ENCODE measurements around the gene SLC1A1. TPM values are rescaled to one million over a fixed set of nuclear protein-coding genes. Genes with fewer than 3 reads are reported as not detected.
"Not testable (repeated sequence)": the region's sequence is repeated elsewhere in the genome, so short reads cannot be mapped to it uniquely, and the experiment has no call there.

The SLC1A1 gene
- total and polyA plus RNA-seq, 2 of the 13 experiments (the other 11 are each of a cell fraction or from before 2014, with no cell fraction given) = not detected

GRCh38 chr9:4530375-4530774 lies 40.1 kb downstream of the SLC1A1 start (continued):
- TF ChIP-seq FOXK2 (IDR thresholded peaks at IDR 0.05) (no peak), ELF1 (CRISPR knock-in tag; IDR thresholded peaks at IDR 0.05) (no peak), HOXD1 (CRISPR knock-in tag; IDR thresholded peaks at IDR 0.05) (no peak), SOX5 (CRISPR knock-in tag; IDR thresholded peaks at IDR 0.05; ENCODE audit: borderline replicate concordance) (no peak), RARA (CRISPR knock-in tag; IDR thresholded peaks at IDR 0.05) (no peak), ZNF468 (CRISPR knock-in tag; IDR thresholded peaks at IDR 0.05) (no peak), HMGXB4 (CRISPR knock-in tag; IDR thresholded peaks at IDR 0.05; ENCODE audit: borderline replicate concordance in 1 of 2, low read depth in 1 of 2) (no peak), TFAP4 (IDR thresholded peaks at IDR 0.05; ENCODE audit: borderline replicate concordance, low read depth) (no peak), MYNN (CRISPR knock-in tag; IDR thresholded peaks at IDR 0.05; ENCODE audit: low read depth) (no peak)

- DNase-seq (ENCODE audit: low spot score); CTCF ChIA-PET (ENCODE audit: low intra/inter-chr PET ratio, low total read pairs); H3K79me2 ChIP-seq (ENCODE audit: insufficient read depth, low read length); H3K36me3 ChIP-seq (replicated peaks in 1 of 2; ENCODE audit: control insufficient read depth in 1 of 2, insufficient read depth in 2 of 2, low read length in 2 of 2); H3K4me2 ChIP-seq (ENCODE audit: low read depth, low read length); H3K9me3 ChIP-seq (ENCODE audit: low read length); intact Hi-C loops (cut with micrococcal nuclease; ENCODE audit: unreplicated experiment); H3K27ac ChIP-seq (ENCODE audit: extremely low read length, insufficient read depth, low read length); POLR2A ChIA-PET; H3K4me1 ChIP-seq (ENCODE audit: insufficient read depth, low read length); H3K9ac ChIP-seq (ENCODE audit: insufficient read depth, low read depth, low read length); H3K4me3 ChIP-seq (replicated peaks in 1 of 3; ENCODE audit: insufficient read depth in 1 of 3, low read depth in 2 of 3, low read length in 3 of 3); H3K27me3 ChIP-seq (ENCODE audit: control insufficient read depth in 1 of 2, insufficient read depth in 2 of 2, low read length in 2 of 2); FAIRE-seq; H2AFZ ChIP-seq (ENCODE audit: low read length); H4K20me1 ChIP-seq (ENCODE audit: insufficient read depth, low read length); ATAC-seq; BruUV-seq (replicated peaks); in situ Hi-C loops (cut with HindIII; ENCODE audit: extremely low pct_ligation_motif_present, low pct_unique_long_range_greater_than_20kb): not testable (repeated sequence)
- WGBS (ENCODE audit: low lambda C conversion rate) = 0% methylated on average over 2 of the region's 3 CpGs
These were observed 40.6 kb downstream of the SLC1A1 start for GRCh38 chr9:4530831-4531230.

- H3K79me2 ChIP-seq (ENCODE audit: insufficient read depth, low read length); H2AFZ ChIP-seq (ENCODE audit: low read length); DNase-seq (ENCODE audit: low spot score); H3K9ac ChIP-seq (ENCODE audit: insufficient read depth, low read depth, low read length); H3K27ac ChIP-seq (ENCODE audit: extremely low read length, insufficient read depth, low read length); POLR2A ChIA-PET; in situ Hi-C loops (cut with HindIII; ENCODE audit: extremely low pct_ligation_motif_present, low pct_unique_long_range_greater_than_20kb); H3K4me1 ChIP-seq (ENCODE audit: insufficient read depth, low read length); H3K4me3 ChIP-seq (replicated peaks in 1 of 3; ENCODE audit: insufficient read depth in 1 of 3, low read depth in 2 of 3, low read length in 3 of 3); CTCF ChIA-PET (ENCODE audit: low intra/inter-chr PET ratio, low total read pairs); H4K20me1 ChIP-seq (ENCODE audit: insufficient read depth, low read length); FAIRE-seq; BruUV-seq (replicated peaks); intact Hi-C loops (cut with micrococcal nuclease; ENCODE audit: unreplicated experiment); H3K9me3 ChIP-seq (ENCODE audit: low read length); H3K27me3 ChIP-seq (ENCODE audit: control insufficient read depth in 1 of 2, insufficient read depth in 2 of 2, low read length in 2 of 2); ATAC-seq; H3K36me3 ChIP-seq (replicated peaks in 1 of 2; ENCODE audit: control insufficient read depth in 1 of 2, insufficient read depth in 2 of 2, low read length in 2 of 2); H3K4me2 ChIP-seq (ENCODE audit: low read depth, low read length): not testable (repeated sequence)
- 34% methylated on average over 4 of the region's 8 CpGs for WGBS (ENCODE audit: low lambda C conversion rate)
These were observed 41.1 kb downstream of the SLC1A1 start for GRCh38 chr9:4531355-4531754.

- DNase-seq (ENCODE audit: low spot score); H3K36me3 ChIP-seq (replicated peaks in 1 of 2; ENCODE audit: control insufficient read depth in 1 of 2, insufficient read depth in 2 of 2, low read length in 2 of 2); intact Hi-C loops (cut with micrococcal nuclease; ENCODE audit: unreplicated experiment); H2AFZ ChIP-seq (ENCODE audit: low read length); BruUV-seq (replicated peaks); H3K4me2 ChIP-seq (ENCODE audit: low read depth, low read length); H3K9ac ChIP-seq (ENCODE audit: insufficient read depth, low read depth, low read length); FAIRE-seq; POLR2A ChIA-PET; H3K27ac ChIP-seq (ENCODE audit: extremely low read length, insufficient read depth, low read length); ATAC-seq; in situ Hi-C loops (cut with HindIII; ENCODE audit: extremely low pct_ligation_motif_present, low pct_unique_long_range_greater_than_20kb); H3K79me2 ChIP-seq (ENCODE audit: insufficient read depth, low read length); H4K20me1 ChIP-seq (ENCODE audit: insufficient read depth, low read length); H3K4me1 ChIP-seq (ENCODE audit: insufficient read depth, low read length); H3K4me3 ChIP-seq (replicated peaks in 1 of 3; ENCODE audit: insufficient read depth in 1 of 3, low read depth in 2 of 3, low read length in 3 of 3); H3K9me3 ChIP-seq (ENCODE audit: low read length); CTCF ChIA-PET (ENCODE audit: low intra/inter-chr PET ratio, low total read pairs); H3K27me3 ChIP-seq (ENCODE audit: control insufficient read depth in 1 of 2, insufficient read depth in 2 of 2, low read length in 2 of 2): not testable (repeated sequence)
- 5% methylated on average over 2 of the region's 2 CpGs for WGBS (ENCODE audit: low lambda C conversion rate)
These were observed 43.6 kb downstream of the SLC1A1 start for GRCh38 chr9:4533881-4534280.
